Superior temporal gyrus (tissue), 1 donor: Measurements from ENCODE around the gene INPP5E.

ENCODE experiments used
- DNase-seq: peaks from one replicate; pipeline ENCODE4 v3.0.0-alpha.2; 2016; ENCODE audit errors: extremely low spot score

Gene INPP5E

GRCh38 chr9:136474021-136474640, 34.5 kb upstream of the INPP5E start:
- DNase-seq: no peak

GRCh38 chr9:136473354-136473721, 33.7 kb upstream of the INPP5E start:
- no peak for DNase-seq

- DNase-seq: no peak
Observed at GRCh38 chr9:136472640-136473353, 33.2 kb upstream of the INPP5E start.

GRCh38 chr9:136471802-136472487, 32.3 kb upstream of the INPP5E start:
- DNase-seq: no peak

- no peak for DNase-seq
Observed at GRCh38 chr9:136470792-136471469, 31.3 kb upstream of the INPP5E start.

GRCh38 chr9:136470356-136470755, 30.7 kb upstream of the INPP5E start:
- no peak for DNase-seq

GRCh38 chr9:136467766-136468165, 28.1 kb upstream of the INPP5E start:
- no peak for DNase-seq

- DNase-seq: no peak
Observed at GRCh38 chr9:136466155-136466541, 26.5 kb upstream of the INPP5E start.

- DNase-seq: no peak
Observed at GRCh38 chr9:136465500-136466154, 26.0 kb upstream of the INPP5E start.

- no peak for DNase-seq
Observed at GRCh38 chr9:136464241-136464640, 24.6 kb upstream of the INPP5E start.

- no peak for DNase-seq
Observed at GRCh38 chr9:136463578-136463977, 23.9 kb upstream of the INPP5E start.

GRCh38 chr9:136462664-136463063, 23.0 kb upstream of the INPP5E start:
- no peak for DNase-seq

- DNase-seq: no peak
Observed at GRCh38 chr9:136460772-136461325, 21.2 kb upstream of the INPP5E start.

- DNase-seq: no peak
Observed at GRCh38 chr9:136459425-136459824, 19.8 kb upstream of the INPP5E start.

GRCh38 chr9:136457326-136457725, 17.7 kb upstream of the INPP5E start:
- DNase-seq: no peak

- no peak for DNase-seq
Observed at GRCh38 chr9:136456258-136456657, 16.6 kb upstream of the INPP5E start.

GRCh38 chr9:136455043-136456002, 15.7 kb upstream of the INPP5E start:
- DNase-seq: no peak

GRCh38 chr9:136454026-136454796, 14.6 kb upstream of the INPP5E start:
- DNase-seq: no peak

- no peak for DNase-seq
Observed at GRCh38 chr9:136453326-136453725, 13.7 kb upstream of the INPP5E start.
